H1 (cell line): ENCODE measurements around the gene WFIKKN1. TPM values are rescaled to one million over a fixed set of nuclear protein-coding genes. Genes with fewer than 3 reads are reported as not detected.

ENCODE experiments used
- CTCF ChIA-PET: fragments of 300-600 bp; sonication (Branson Sonifier 250); formaldehyde crosslinking; loops from one replicate; lab custom pipeline; 2021; ENCODE audit not compliant: partially characterized antibody; lab: Charles Lee
- POLR2A ChIA-PET: fragments of 300-600 bp; sonication (Branson Sonifier 250); formaldehyde crosslinking; loops from one replicate; lab custom pipeline; 2021; ENCODE audit warnings: inconsistent platforms; ENCODE audit not compliant: partially characterized antibody; lab: Charles Lee
- DNase-seq, 2 experiments: peaks; one replicate each; pipeline versions ENCODE4 v3.0.0 to v3.0.0-alpha.2; 2010 to 2022; ENCODE audit warnings: low spot score in 2 of 2, low read depth in 1 of 2, mixed read lengths in 1 of 2
- FAIRE-seq: peaks from 2 replicates; lab custom pipeline; 2011; peaks lifted over from hg19 to GRCh38; lab: Jason Lieb, UNC
- H2AFZ ChIP-seq: 2 replicates; pipeline ENCODE4 v1.8.1; 2012; ENCODE audit warnings: low read length, inconsistent platforms
- H2AK5ac ChIP-seq: 2 replicates; pipeline ENCODE4 v1.6.1; 2013; ENCODE audit warnings: low read depth, low read length
- H2BK120ac ChIP-seq: replicated peaks from 2 replicates; pipeline ENCODE3; 2013; ENCODE audit warnings: low read depth, low read length, inconsistent platforms
- H2BK12ac ChIP-seq: 2 replicates; pipeline ENCODE4 v1.6.1; 2013; ENCODE audit warnings: low read depth, low read length
- H2BK15ac ChIP-seq: 2 replicates; pipeline ENCODE4 v1.6.1; 2013; ENCODE audit warnings: low read length
- H2BK20ac ChIP-seq: 2 replicates; pipeline ENCODE4 v1.6.1; 2013; ENCODE audit warnings: low read length
- H2BK5ac ChIP-seq: 2 replicates; pipeline ENCODE4 v1.6.1; 2013; ENCODE audit warnings: low read depth, low read length
- H3K14ac ChIP-seq: 2 replicates; pipeline ENCODE4 v1.6.1; 2013; ENCODE audit warnings: inconsistent platforms; ENCODE audit not compliant: insufficient read length
- H3K18ac ChIP-seq: 2 replicates; pipeline ENCODE4 v1.6.1; 2013; ENCODE audit warnings: low read length; ENCODE audit errors: extremely low read depth
- H3K23ac ChIP-seq: 2 replicates; pipeline ENCODE4 v1.6.1; 2013; ENCODE audit warnings: inconsistent platforms; ENCODE audit not compliant: insufficient read length
- H3K23me2 ChIP-seq: 2 replicates; pipeline ENCODE4 v1.6.1; 2013; ENCODE audit warnings: low read depth, low read length
- H3K27ac ChIP-seq: 2 replicates; pipeline ENCODE4 v1.6.1; 2011; ENCODE audit warnings: low read depth, low read length, inconsistent platforms
- H3K27me3 ChIP-seq, 4 experiments: replicated peaks in 1 of 4; 1 replicate in 1 of 4; 2 replicates in 3 of 4; pipeline versions ENCODE4 v1.6.1 to v1.8.1; 2011 to 2013; ENCODE audit warnings: low read length in 3 of 4, mild to moderate bottlenecking in 3 of 4, inconsistent platforms in 2 of 4, mixed read lengths in 2 of 4, moderate library complexity in 1 of 4; ENCODE audit not compliant: control insufficient read depth in 3 of 4, insufficient read depth in 3 of 4; ENCODE audit errors: extremely low read depth in 1 of 4
- H3K36me3 ChIP-seq, 4 experiments: 2 replicates each; pipeline versions ENCODE4 v1.6.1 to v1.8.1; 2011 to 2013; ENCODE audit warnings: mild to moderate bottlenecking in 4 of 4, low read length in 3 of 4, moderate library complexity in 2 of 4, control low read depth in 1 of 4, inconsistent platforms in 1 of 4; ENCODE audit not compliant: insufficient read depth in 4 of 4, control insufficient read depth in 2 of 4
- H3K4ac ChIP-seq: replicated peaks from 2 replicates; pipeline ENCODE3; 2013; ENCODE audit warnings: low read length, low read depth, mixed read lengths, inconsistent platforms; ENCODE audit not compliant: insufficient read length
- H3K4me1 ChIP-seq, 4 experiments: replicated peaks in 1 of 4; 1 replicate in 1 of 4; 2 replicates in 3 of 4; pipeline versions ENCODE4 v1.6.1 to v1.8.1; 2011 to 2013; ENCODE audit warnings: low read length in 3 of 4, inconsistent platforms in 2 of 4, mixed read lengths in 1 of 4; ENCODE audit not compliant: insufficient read depth in 4 of 4, control insufficient read depth in 3 of 4
- H3K4me2 ChIP-seq, 2 experiments: 2 replicates each; pipeline versions ENCODE4 v1.6.1 to v1.8.1; 2011 to 2013; ENCODE audit warnings: low read depth in 2 of 2, low read length in 2 of 2, control low read depth in 1 of 2, inconsistent platforms in 1 of 2, mild to moderate bottlenecking in 1 of 2; ENCODE audit not compliant: insufficient read depth in 1 of 2
- H3K4me3 ChIP-seq, 4 experiments: fragments of 200-600, 300-600 bp in 1 of 4; sonication (generic), shearing (Covaris generic), sonication (Bioruptor Twin) in 1 of 4; 2 replicates each; pipeline versions ENCODE4 v1.5.1 to v1.8.1; 2011 to 2016; ENCODE audit warnings: low read length in 4 of 4, low read depth in 3 of 4, control low read depth in 2 of 4, inconsistent platforms in 2 of 4, mild to moderate bottlenecking in 2 of 4, mixed read lengths in 1 of 4, moderate library complexity in 1 of 4; ENCODE audit not compliant: insufficient read depth in 2 of 4; ENCODE audit errors: extremely low read depth in 1 of 4
- H3K56ac ChIP-seq: replicated peaks from 2 replicates; pipeline ENCODE3; 2013; ENCODE audit warnings: low read depth, mild to moderate bottlenecking, mixed read lengths, low read length, inconsistent platforms; ENCODE audit not compliant: insufficient read length
- H3K79me1 ChIP-seq: 2 replicates; pipeline ENCODE4 v1.6.1; 2013; ENCODE audit warnings: low read depth, low read length, control low read depth
- H3K79me2 ChIP-seq, 2 experiments: 2 replicates each; pipeline versions ENCODE4 v1.6.1 to v1.8.1; 2012 to 2013; ENCODE audit warnings: low read length in 2 of 2, mild to moderate bottlenecking in 2 of 2, inconsistent platforms in 1 of 2; ENCODE audit not compliant: insufficient read depth in 2 of 2, control insufficient read depth in 1 of 2
- H3K9ac ChIP-seq, 4 experiments: replicated peaks in 1 of 4; 1 replicate in 1 of 4; 2 replicates in 3 of 4; pipeline versions ENCODE4 v1.6.1 to v1.8.1; 2011 to 2013; ENCODE audit warnings: low read depth in 3 of 4, low read length in 3 of 4, control low read depth in 2 of 4, mild to moderate bottlenecking in 2 of 4, moderate library complexity in 2 of 4, inconsistent platforms in 1 of 4; ENCODE audit errors: extremely low read depth in 1 of 4
- H3K9me3 ChIP-seq, 2 experiments: 2 replicates each; pipeline versions ENCODE4 v1.6.1 to v1.8.1; 2012 to 2013; ENCODE audit warnings: mild to moderate bottlenecking in 2 of 2, moderate library complexity in 2 of 2, control low read depth in 1 of 2, inconsistent platforms in 1 of 2, low read depth in 1 of 2, low read length in 1 of 2, mixed read lengths in 1 of 2; ENCODE audit not compliant: insufficient read depth in 2 of 2
- H4K20me1 ChIP-seq, 2 experiments: replicated peaks in 1 of 2; 2 replicates each; pipeline versions ENCODE3 to v1.8.1; 2011 to 2013; ENCODE audit warnings: inconsistent platforms in 2 of 2, low read length in 2 of 2, mild to moderate bottlenecking in 1 of 2; ENCODE audit not compliant: insufficient read depth in 2 of 2, control insufficient read depth in 1 of 2
- H4K5ac ChIP-seq: 2 replicates; pipeline ENCODE4 v1.6.1; 2013; ENCODE audit warnings: low read length, low read depth, mixed read lengths, inconsistent platforms; ENCODE audit not compliant: insufficient read length
- H4K8ac ChIP-seq: 2 replicates; pipeline ENCODE4 v1.8.0; 2013; ENCODE audit warnings: mild to moderate bottlenecking, moderate library complexity, low read length, inconsistent platforms; ENCODE audit not compliant: insufficient read depth; ENCODE audit errors: extremely low read depth
- H4K91ac ChIP-seq: replicated peaks from 2 replicates; pipeline ENCODE3; 2013; ENCODE audit warnings: low read length, mixed read lengths, inconsistent platforms; ENCODE audit not compliant: insufficient read length
- EGR1 ChIP-seq: IDR thresholded peaks from 2 replicates; pipeline ENCODE4 v1.6.1; 2011; ENCODE audit warnings: low read depth, low read length, borderline replicate concordance
- NANOG ChIP-seq: IDR thresholded peaks from 2 replicates; pipeline ENCODE4 v1.6.1; 2011; ENCODE audit warnings: low read length, low read depth, mild to moderate bottlenecking, inconsistent platforms; ENCODE audit not compliant: insufficient read depth, poor library complexity, severe bottlenecking
- POLR2A ChIP-seq, 2 experiments: IDR thresholded peaks; 1 replicate in 1 of 2; 2 replicates in 1 of 2; pipeline ENCODE4 v1.6.1; 2011; ENCODE audit warnings: low read depth in 2 of 2, low read length in 2 of 2, mild to moderate bottlenecking in 2 of 2; ENCODE audit errors: control extremely low read depth in 1 of 2
- POLR2AphosphoS5 ChIP-seq: IDR thresholded peaks from 2 replicates; pipeline ENCODE4 v1.6.1; 2011; ENCODE audit warnings: low read depth, low read length
- WGBS, 2 experiments: shearing (Covaris generic) in 1 of 2; methylation state at CpG; one replicate each; pipeline versions ENCODE4 v1.1.6 to v1.1.7; 2013 to 2015; ENCODE audit warnings: low lambda C conversion rate in 2 of 2, mixed read lengths in 2 of 2, inconsistent platforms in 1 of 2, low coverage in 1 of 2, missing lambda C conversion rate in 1 of 2; ENCODE audit not compliant: insufficient replicate concordance in 2 of 2, insufficient coverage in 1 of 2, insufficient read length in 1 of 2; ENCODE audit errors: extremely low coverage in 1 of 2, missing lambda C conversion rate in 1 of 2; 5-methylcytosine and 5-hydroxymethylcytosine counted together
- polyA plus RNA-seq, 7 experiments: library from polyadenylated mRNA; depleted of rRNA in 3 of 7; stranded (reverse) in 5 of 7; unstranded in 2 of 7; fragments of >200 nt in 5 of 7; fragments of 200-250 nt in 2 of 7; gene quantifications; 1 replicate in 5 of 7; 2 replicates in 1 of 7; 4 replicates in 1 of 7; pipeline versions ENCODE4 v1.2.1 to v1.2.3, GENCODE V29; 2011 to 2013; ENCODE audit warnings: missing spikeins in 2 of 7, mixed read lengths in 2 of 7
- total RNA-seq: library from RNA; stranded (reverse); fragmentation: NEBNext Ultra II Directional; extraction: Animal tissue kit (Norgen Biotek cat#: 25700); gene quantifications from 2 replicates; pipeline ENCODE4 v1.2.1, GENCODE V29; 2021

The WFIKKN1 gene
- total and polyA plus RNA-seq, 2 of the 8 experiments (the other 6 are each of a cell fraction or from before 2014, with no cell fraction given), result 11.4 to 15.8 TPM

- H3K4me3 ChIP-seq, result peak overlapping the region; percentile 62 to 81 (median 74); a peak in 6 of 8 replicates
- H3K23ac ChIP-seq, result no peak overlapping the region
- H3K79me1 ChIP-seq, result peaks cover 6% of the 10 kb centered on the region; the same call in 1 of the 2 replicates
- H3K56ac ChIP-seq, result no peak overlapping the region
- ChIA-PET CTCF (interaction anchor here (0.6 to 1.9 kb wide), 8 partner anchors 8 to 780 kb away, joined by 3 to 7 read pairs (median 3); partner anchors contain the start of gene WDR24), POLR2A (interaction anchor here (0.9 to 13.3 kb wide), 9 partner anchors 7 to 118 kb away, joined by 3 to 214 read pairs (median 13); partner anchors contain the start of genes CCDC78, GNG13, HAGHL and RHBDL1)
- H2BK120ac ChIP-seq, result no peak overlapping the region
- no peak overlapping the region for H2BK15ac ChIP-seq
- H4K91ac ChIP-seq, result peak overlapping the region; percentile 22
- H4K5ac ChIP-seq, result no peak overlapping the region
- peaks cover 0 to 12% of the 10 kb centered on the region in 2 experiments; a peak in 1 of 4 replicates for H3K79me2 ChIP-seq
- no peak overlapping the region for H3K4ac ChIP-seq
- peaks cover 4 to 36% of the 10 kb centered on the region in 2 experiments for H4K20me1 ChIP-seq
- TF ChIP-seq POLR2AphosphoS5, result 0 out of 2 replicates have a peak, but pooled peaks have one; percentile 41
- TF ChIP-seq EGR1, result no peak
- TF ChIP-seq NANOG, result no peak
- peak in 1 of 2 experiments; percentile 43; a peak in 1 of 3 replicates for TF ChIP-seq POLR2A (IDR thresholded peaks at IDR 0.05; ENCODE audit: control extremely low read depth in 1 of 2, low read depth in 2 of 2, low read length in 2 of 2)
- no peak overlapping the region for H3K18ac ChIP-seq
- H2AFZ ChIP-seq, result no peak overlapping the region
- no peak overlapping the region for H2BK20ac ChIP-seq
- H4K8ac ChIP-seq, result peak overlapping the region; percentile 51
- no peak overlapping the region for H2AK5ac ChIP-seq
- no peak overlapping the region for H3K27ac ChIP-seq
- H3K4me2 ChIP-seq, result peak overlapping the region; percentile 63 to 95
- 92% methylated on average over 36 of the region's 36 CpGs; no CpG with 5 or more reads in 1 of the 2 experiments for WGBS, 2 experiments
- no peaks in the 10 kb centered on the region for H3K9me3 ChIP-seq
- peaks cover 0 to 17% (median 13%) of the 10 kb centered on the region in 4 experiments; a peak in 5 of 7 replicates for H3K4me1 ChIP-seq
- H3K14ac ChIP-seq, result no peak overlapping the region
- H3K9ac ChIP-seq, result no peak overlapping the region; a peak in 2 of 7 replicates
- DNase-seq, result no peak
- no peak for FAIRE-seq
- no peaks in the 10 kb centered on the region; a peak in 1 of 7 replicates for H3K27me3 ChIP-seq
- H3K23me2 ChIP-seq, result peaks cover 13% of the 10 kb centered on the region; the same call in 1 of the 2 replicates
- H2BK12ac ChIP-seq, result no peak overlapping the region
- H3K36me3 ChIP-seq, result peaks cover 4 to 28% (median 15%) of the 10 kb centered on the region in 4 experiments; a peak in 7 of 8 replicates
- no peak overlapping the region for H2BK5ac ChIP-seq
Observed at GRCh38 chr16:682493-683395, 52.0 kb downstream of the WFIKKN1 start.
